Parathyroid adenoma (tissue), 2 donors: ENCODE results near the gene RHCE.
"Not testable (repeated sequence)": the region's sequence is repeated elsewhere in the genome, so short reads cannot be mapped to it uniquely, and the experiment has no call there.

Source experiments
- H2AFZ ChIP-seq: fragments of 300-600 bp; sonication (generic); one replicate; pipeline ENCODE4 v1.7.0; 2017; ENCODE audit warnings: antibody characterized with exemption, mild to moderate bottlenecking
- H3K27ac ChIP-seq: fragments of 300-600 bp; sonication (generic); one replicate; pipeline ENCODE4 v1.7.0; 2017
- H3K27me3 ChIP-seq: fragments of 300-600 bp; sonication (generic); one replicate; pipeline ENCODE4 v1.7.0; 2017; ENCODE audit warnings: low read length; ENCODE audit not compliant: control insufficient read depth, insufficient read depth
- H3K36me3 ChIP-seq: fragments of 300-600 bp; sonication (generic); one replicate; pipeline ENCODE4 v1.7.0; 2017; ENCODE audit warnings: low read length; ENCODE audit not compliant: control insufficient read depth, insufficient read depth
- H3K4me1 ChIP-seq: fragments of 300-600 bp; sonication (generic); one replicate; pipeline ENCODE4 v1.7.0; 2017; ENCODE audit warnings: control low read depth
- H3K4me2 ChIP-seq: fragments of 300-600 bp; sonication (generic); one replicate; pipeline ENCODE4 v1.7.0; 2017; ENCODE audit warnings: low read length
- H3K4me3 ChIP-seq: fragments of 300-600 bp; sonication (generic); one replicate; pipeline ENCODE4 v1.7.0; 2017; ENCODE audit warnings: low read depth, low read length
- H3K79me2 ChIP-seq: fragments of 300-600 bp; sonication (generic); one replicate; pipeline ENCODE4 v1.7.0; 2017; ENCODE audit warnings: control low read depth
- H3K9ac ChIP-seq: fragments of 300-600 bp; sonication (generic); one replicate; pipeline ENCODE4 v1.7.0; 2017; ENCODE audit warnings: mild to moderate bottlenecking
- H3K9me3 ChIP-seq: fragments of 300-600 bp; sonication (generic); one replicate; pipeline ENCODE4 v1.7.0; 2017; ENCODE audit warnings: low read length; ENCODE audit not compliant: control insufficient read depth
- TF ChIP-seq, protein P1 (sequence below): fragments of 300-600 bp; sonication (generic); IDR thresholded peaks from one replicate; pipeline ENCODE4 v1.7.0; 2017; ENCODE audit warnings: antibody characterized with exemption, mild to moderate bottlenecking
- donor health status: primary hyperparathyroidism.

Gene RHCE

DNA sequence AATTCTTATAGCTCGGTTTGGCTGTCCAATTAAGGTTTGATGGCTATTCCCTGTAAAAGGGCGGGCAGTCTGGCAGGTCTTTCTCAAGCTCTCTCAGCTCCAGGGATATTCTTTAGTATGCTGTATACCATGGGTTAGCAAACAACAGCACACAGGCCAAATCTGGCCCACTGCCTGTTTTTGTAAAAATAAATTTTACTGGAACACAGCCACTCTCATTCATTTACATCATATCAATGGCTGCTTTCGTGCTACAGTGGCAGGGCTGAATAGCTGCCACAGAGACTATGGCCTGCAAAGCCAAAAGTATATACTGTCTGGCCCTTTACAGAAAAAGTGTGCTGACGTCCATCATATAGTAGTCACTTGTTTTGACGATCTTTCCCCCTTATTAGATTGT, 42.1 kb upstream of the RHCE start:
- Histone ChIP-seq H3K27me3 (no peaks in the 10 kb centered on the region), H3K4me3 (no peak overlapping the region), H3K9me3 (no peaks in the 10 kb centered on the region), H3K36me3 (no peaks in the 10 kb centered on the region), H3K4me2 (no peak overlapping the region), H3K4me1 (no peaks in the 10 kb centered on the region), H3K9ac (no peak overlapping the region), H2AFZ (no peak overlapping the region), H3K27ac (no peak overlapping the region), H3K79me2 (peaks cover 4% of the 10 kb centered on the region)
- TF ChIP-seq, protein P1, sequence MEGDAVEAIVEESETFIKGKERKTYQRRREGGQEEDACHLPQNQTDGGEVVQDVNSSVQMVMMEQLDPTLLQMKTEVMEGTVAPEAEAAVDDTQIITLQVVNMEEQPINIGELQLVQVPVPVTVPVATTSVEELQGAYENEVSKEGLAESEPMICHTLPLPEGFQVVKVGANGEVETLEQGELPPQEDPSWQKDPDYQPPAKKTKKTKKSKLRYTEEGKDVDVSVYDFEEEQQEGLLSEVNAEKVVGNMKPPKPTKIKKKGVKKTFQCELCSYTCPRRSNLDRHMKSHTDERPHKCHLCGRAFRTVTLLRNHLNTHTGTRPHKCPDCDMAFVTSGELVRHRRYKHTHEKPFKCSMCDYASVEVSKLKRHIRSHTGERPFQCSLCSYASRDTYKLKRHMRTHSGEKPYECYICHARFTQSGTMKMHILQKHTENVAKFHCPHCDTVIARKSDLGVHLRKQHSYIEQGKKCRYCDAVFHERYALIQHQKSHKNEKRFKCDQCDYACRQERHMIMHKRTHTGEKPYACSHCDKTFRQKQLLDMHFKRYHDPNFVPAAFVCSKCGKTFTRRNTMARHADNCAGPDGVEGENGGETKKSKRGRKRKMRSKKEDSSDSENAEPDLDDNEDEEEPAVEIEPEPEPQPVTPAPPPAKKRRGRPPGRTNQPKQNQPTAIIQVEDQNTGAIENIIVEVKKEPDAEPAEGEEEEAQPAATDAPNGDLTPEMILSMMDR: no peak

DNA sequence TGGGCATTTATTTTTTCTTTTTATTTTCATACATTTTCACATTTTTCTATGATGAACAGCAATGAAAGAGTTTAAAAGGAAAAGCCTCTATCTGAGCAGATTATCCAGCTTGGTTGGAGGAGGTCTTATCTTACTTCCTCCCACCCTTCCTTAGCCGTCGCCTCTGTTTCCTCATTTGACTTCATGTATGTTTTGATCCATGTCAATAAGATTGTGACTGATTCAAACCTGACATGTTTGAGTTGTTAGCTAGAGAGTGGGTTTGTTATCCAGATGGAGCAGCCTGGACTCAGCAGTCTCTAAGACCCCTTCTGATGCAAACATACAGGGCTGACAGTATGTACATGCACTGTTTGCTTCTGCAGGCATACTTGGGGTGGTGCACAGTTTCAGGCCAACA, 41.2 kb upstream of the RHCE start:
- TF ChIP-seq, protein P1: no peak
- peaks cover 4% of the 10 kb centered on the region for H3K79me2 ChIP-seq
- H2AFZ ChIP-seq: no peak overlapping the region
- H3K36me3 ChIP-seq: no peaks in the 10 kb centered on the region
- no peaks in the 10 kb centered on the region for H3K4me1 ChIP-seq
- H3K27ac ChIP-seq: no peak overlapping the region
- H3K9ac ChIP-seq: no peak overlapping the region
- no peak overlapping the region for H3K4me3 ChIP-seq
- no peak overlapping the region for H3K4me2 ChIP-seq
- no peaks in the 10 kb centered on the region for H3K9me3 ChIP-seq
- H3K27me3 ChIP-seq: no peaks in the 10 kb centered on the region

DNA sequence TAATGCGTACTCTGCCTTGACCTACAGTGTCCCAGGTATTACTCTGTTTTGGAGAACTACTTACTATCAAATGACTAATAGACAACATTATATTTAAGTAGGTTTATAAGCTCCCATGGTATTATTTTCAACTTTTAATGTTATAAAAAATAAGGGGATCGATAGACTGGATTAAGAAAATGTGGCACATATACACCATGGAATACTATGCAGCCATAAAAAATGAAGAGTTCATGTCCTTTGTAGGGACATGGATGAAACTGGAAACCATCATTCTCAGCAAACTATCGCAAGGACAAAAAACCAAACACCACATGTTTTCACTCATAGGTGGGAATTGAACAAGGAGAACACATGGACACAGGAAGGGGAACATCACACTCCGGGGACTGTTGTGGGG, 40.2 kb upstream of the RHCE start:
- not testable (repeated sequence) for H3K9me3 ChIP-seq, H3K4me3 ChIP-seq, H3K9ac ChIP-seq, H3K4me2 ChIP-seq, H3K4me1 ChIP-seq, H3K27me3 ChIP-seq, H3K36me3 ChIP-seq, H3K27ac ChIP-seq, H2AFZ ChIP-seq, H3K79me2 ChIP-seq

DNA sequence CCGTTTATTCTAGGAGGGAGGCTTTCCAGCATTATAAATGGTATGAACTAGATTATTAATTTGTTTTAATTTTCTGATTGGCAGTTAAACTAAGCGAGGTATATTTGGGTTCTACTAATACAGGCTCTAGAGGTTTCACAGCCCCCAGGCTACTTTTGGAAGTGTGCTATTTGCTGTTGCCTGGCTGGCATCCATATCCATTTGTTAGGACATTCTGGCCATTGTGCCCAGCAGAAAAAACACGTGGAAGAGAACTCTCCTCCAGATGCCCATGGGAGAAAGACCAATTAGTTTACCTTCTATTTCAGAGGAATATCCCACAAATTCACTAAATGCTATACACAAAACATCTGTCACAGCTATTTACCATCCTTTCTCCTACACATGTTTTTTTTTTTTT, 39.4 kb upstream of the RHCE start:
- Histone ChIP-seq H3K4me1 (no peaks in the 10 kb centered on the region), H3K9me3 (no peaks in the 10 kb centered on the region), H3K27me3 (no peaks in the 10 kb centered on the region), H3K79me2 (peaks cover 1% of the 10 kb centered on the region), H3K9ac (no peak overlapping the region), H3K4me3 (no peak overlapping the region), H3K4me2 (no peak overlapping the region), H3K27ac (no peak overlapping the region), H3K36me3 (no peaks in the 10 kb centered on the region), H2AFZ (no peak overlapping the region)
- TF ChIP-seq, protein P1: no peak

DNA sequence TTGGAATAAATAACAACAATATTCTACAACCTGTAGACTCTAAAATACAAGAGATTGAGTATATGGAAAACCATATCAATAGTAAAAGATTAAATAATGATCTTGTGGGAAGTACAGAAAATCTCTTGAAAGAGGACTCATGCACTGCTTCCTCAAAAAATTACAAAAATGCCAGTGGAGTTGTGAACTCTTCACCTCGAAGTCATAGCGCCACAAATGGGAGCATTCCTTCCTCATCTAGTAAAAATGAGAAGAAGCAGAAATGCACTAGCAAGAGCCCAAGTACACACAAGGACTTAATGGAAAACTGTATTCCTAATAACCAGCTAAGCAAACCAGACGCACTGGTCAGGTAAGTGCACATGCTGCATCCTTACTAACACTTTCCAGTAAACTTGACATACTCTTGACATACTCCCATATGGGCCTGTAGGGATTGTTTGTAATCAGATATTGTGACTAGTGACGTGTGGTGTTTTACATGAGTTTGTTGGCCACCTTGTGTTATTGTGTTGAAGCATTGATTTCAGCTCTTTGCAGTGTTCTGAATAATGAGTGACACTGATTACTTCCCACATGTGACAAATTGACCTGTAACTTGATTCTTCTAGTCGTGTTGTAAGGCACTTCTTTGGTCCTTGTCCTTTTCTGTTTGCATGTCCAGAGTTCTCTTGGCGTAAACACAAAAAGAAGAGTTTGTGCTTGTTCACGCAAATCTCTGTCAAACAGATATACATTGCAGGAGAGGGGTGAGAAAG, 38.1 kb upstream of the RHCE start:
- TF ChIP-seq, protein P1: no peak
- Histone ChIP-seq H3K9me3 (no peaks in the 10 kb centered on the region), H3K4me1 (no peaks in the 10 kb centered on the region), H3K36me3 (no peaks in the 10 kb centered on the region), H3K27me3 (no peaks in the 10 kb centered on the region), H3K9ac (no peak overlapping the region), H3K79me2 (no peaks in the 10 kb centered on the region), H3K27ac (no peak overlapping the region), H3K4me3 (no peak overlapping the region), H2AFZ (no peak overlapping the region), H3K4me2 (no peak overlapping the region)
